Activated B cell treated with CpG ODN at 0.5 μM for 24 hours (primary cell): ENCODE data around the gene VPS50. TPM values are rescaled to one million over a fixed set of nuclear protein-coding genes. Genes with fewer than 3 reads are reported as not detected.

ENCODE experiments used
- ATAC-seq: fragments of 200-7000 bp; cut with Tn5 transposase; one replicate; pipeline ENCODE4 v1.10.0; 2021; ENCODE audit warnings: low read depth, mild to moderate bottlenecking, moderate library complexity
- CTCF ChIA-PET: fragments of 350-600 bp; sonication (Branson Sonifier 250); formaldehyde crosslinking; loops from one replicate; lab custom pipeline; 2021; ENCODE audit warnings: antibody characterized with exemption; lab: Charles Lee
- POLR2A ChIA-PET: fragments of 350-600 bp; sonication (Branson Sonifier 250); formaldehyde crosslinking; loops from one replicate; lab custom pipeline; 2021; ENCODE audit warnings: antibody characterized with exemption; lab: Charles Lee
- DNase-seq: peaks from one replicate; pipeline ENCODE4 v3.0.0; 2022
- H3K27ac Mint-ChIP-seq: one replicate; pipeline ENCODE4 v1.8.0; 2020; ENCODE audit warnings: mixed read lengths
- H3K27me3 Mint-ChIP-seq: one replicate; pipeline ENCODE4 v1.8.0; 2021; ENCODE audit warnings: mixed read lengths
- H3K36me3 Mint-ChIP-seq: one replicate; pipeline ENCODE4 v1.8.0; 2021; ENCODE audit warnings: low read depth, mixed read lengths
- H3K4me1 Mint-ChIP-seq: one replicate; pipeline ENCODE4 v1.8.0; 2021; ENCODE audit warnings: mixed read lengths
- H3K4me3 Mint-ChIP-seq: one replicate; pipeline ENCODE4 v1.8.0; 2020; ENCODE audit warnings: mild to moderate bottlenecking, mixed read lengths
- H3K9me3 Mint-ChIP-seq: one replicate; pipeline ENCODE4 v1.8.0; 2020; ENCODE audit warnings: mixed read lengths
- intact Hi-C: fragments of 100-400 bp; cut with micrococcal nuclease; formaldehyde crosslinking; loops from one replicate; pipeline ENCODE4 v1.15.1; 2024
- total RNA-seq: library from RNA; stranded (reverse); gene quantifications from 2 replicates; pipeline ENCODE4 v1.2.3, GENCODE V29; 2022
- TF ChIP-seq, protein P1 (sequence below): fragments of 200-600 bp; IDR thresholded peaks from one replicate; pipeline ENCODE4 v1.8.0; 2022; ENCODE audit warnings: antibody characterized with exemption, mild to moderate bottlenecking

The VPS50 gene
- total RNA-seq, 1 donor from 2014 or later: 43.7 TPM

DNA sequence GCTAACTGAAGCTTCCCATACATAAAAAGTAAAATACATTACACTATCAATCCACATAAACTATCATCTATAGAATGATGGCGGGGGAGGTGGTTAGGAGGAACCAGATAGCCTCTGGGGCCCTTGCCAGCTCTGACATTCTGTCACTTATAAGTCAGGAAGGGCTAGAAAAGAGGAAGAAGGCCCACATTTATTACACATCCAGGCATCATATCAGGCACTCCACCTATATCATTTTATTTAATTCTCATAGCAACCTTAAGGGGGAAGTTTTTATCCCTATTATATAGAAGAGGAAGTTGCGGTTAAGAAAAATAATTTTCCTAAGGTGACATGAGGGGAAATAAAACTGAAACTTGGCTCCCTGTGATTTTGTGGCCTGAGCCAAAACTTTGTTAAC is 35.8 kb upstream of the VPS50 start:
- peaks cover 8% of the 10 kb centered on the region for H3K4me1 Mint-ChIP-seq
- POLR2A ChIA-PET: no interaction called here
- ATAC-seq (peak; percentile 34), DNase-seq (no peak)
- no peak overlapping the region for H3K4me3 Mint-ChIP-seq
- intact Hi-C loops: no loop called here
- H3K27me3 Mint-ChIP-seq: peaks cover 12% of the 10 kb centered on the region
- no peaks in the 10 kb centered on the region for H3K9me3 Mint-ChIP-seq
- H3K36me3 Mint-ChIP-seq: no peaks in the 10 kb centered on the region
- H3K27ac Mint-ChIP-seq: no peak overlapping the region
- TF ChIP-seq, protein P1, sequence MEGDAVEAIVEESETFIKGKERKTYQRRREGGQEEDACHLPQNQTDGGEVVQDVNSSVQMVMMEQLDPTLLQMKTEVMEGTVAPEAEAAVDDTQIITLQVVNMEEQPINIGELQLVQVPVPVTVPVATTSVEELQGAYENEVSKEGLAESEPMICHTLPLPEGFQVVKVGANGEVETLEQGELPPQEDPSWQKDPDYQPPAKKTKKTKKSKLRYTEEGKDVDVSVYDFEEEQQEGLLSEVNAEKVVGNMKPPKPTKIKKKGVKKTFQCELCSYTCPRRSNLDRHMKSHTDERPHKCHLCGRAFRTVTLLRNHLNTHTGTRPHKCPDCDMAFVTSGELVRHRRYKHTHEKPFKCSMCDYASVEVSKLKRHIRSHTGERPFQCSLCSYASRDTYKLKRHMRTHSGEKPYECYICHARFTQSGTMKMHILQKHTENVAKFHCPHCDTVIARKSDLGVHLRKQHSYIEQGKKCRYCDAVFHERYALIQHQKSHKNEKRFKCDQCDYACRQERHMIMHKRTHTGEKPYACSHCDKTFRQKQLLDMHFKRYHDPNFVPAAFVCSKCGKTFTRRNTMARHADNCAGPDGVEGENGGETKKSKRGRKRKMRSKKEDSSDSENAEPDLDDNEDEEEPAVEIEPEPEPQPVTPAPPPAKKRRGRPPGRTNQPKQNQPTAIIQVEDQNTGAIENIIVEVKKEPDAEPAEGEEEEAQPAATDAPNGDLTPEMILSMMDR: no peak
- CTCF ChIA-PET: no interaction called here

GRCh38 chr7:93198472-93198871 is 33.7 kb upstream of the VPS50 start:
- no peak for ATAC-seq
- TF ChIP-seq, protein P1: no peak
- ChIA-PET POLR2A (no interaction called here), CTCF (no interaction called here)
- intact Hi-C loops: no loop called here
- Mint-ChIP-seq H3K27ac (no peak overlapping the region), H3K4me1 (peaks cover 8% of the 10 kb centered on the region), H3K27me3 (peaks cover 13% of the 10 kb centered on the region), H3K36me3 (no peaks in the 10 kb centered on the region), H3K4me3 (no peak overlapping the region), H3K9me3 (no peaks in the 10 kb centered on the region)
- DNase-seq: no peak

DNA sequence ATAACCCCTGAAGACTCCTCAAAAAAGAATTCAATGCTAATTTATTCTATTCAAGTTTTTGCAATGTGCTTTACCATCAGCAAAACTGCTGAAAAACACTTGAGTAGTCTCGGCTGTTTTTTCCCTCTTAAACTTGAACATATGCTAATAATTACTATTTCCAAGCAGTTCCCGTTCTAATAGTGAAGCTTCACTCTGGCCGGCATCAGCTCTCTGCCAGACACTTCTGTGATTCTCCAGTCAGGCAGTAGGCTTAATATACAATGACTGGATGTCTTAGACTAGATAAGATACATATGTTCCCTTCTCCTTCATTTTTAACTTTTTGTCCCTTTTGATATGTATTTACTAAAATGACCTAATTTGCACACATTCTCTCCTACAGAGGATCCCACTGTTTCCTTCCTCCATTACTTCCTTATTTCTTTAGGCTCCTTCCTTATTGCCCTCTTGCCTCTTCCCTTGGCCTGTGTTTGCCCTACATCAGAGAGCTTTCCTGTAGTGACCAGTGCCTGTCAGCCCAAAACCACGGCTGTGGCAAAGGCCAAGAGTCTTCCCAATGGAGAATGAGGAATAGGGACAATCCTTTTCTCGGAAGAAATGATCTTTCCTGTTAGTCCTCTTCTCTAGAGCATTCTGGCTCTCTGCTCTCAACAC is 29.4 kb upstream of the VPS50 start:
- no peaks in the 10 kb centered on the region for H3K9me3 Mint-ChIP-seq
- no peaks in the 10 kb centered on the region for H3K36me3 Mint-ChIP-seq
- CTCF ChIA-PET: no interaction called here
- intact Hi-C loops: no loop called here
- no peak overlapping the region for H3K27ac Mint-ChIP-seq
- no peak for DNase-seq
- POLR2A ChIA-PET: no interaction called here
- peaks cover 15% of the 10 kb centered on the region for H3K27me3 Mint-ChIP-seq
- ATAC-seq: no peak
- H3K4me3 Mint-ChIP-seq: no peak overlapping the region
- H3K4me1 Mint-ChIP-seq: no peaks in the 10 kb centered on the region
- TF ChIP-seq, protein P1: no peak

DNA sequence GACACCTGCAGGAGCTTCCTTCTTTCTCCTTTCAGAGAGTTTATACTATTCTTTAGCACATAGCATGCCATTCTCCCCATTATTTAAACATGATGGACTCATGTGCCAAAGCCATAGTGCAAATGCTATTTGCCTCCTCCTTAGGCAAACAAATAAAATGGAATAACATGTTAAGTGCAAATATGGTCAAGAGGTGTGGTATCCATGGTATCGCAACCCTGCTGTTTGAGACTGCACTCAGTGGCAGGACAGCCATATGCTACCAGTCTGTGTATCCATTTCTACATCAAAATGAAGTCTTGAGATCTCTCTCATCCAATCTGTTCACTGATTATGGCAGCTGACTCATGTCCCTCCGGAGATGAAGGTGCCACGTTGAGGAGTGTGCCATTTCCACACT is 28.7 kb upstream of the VPS50 start:
- peaks cover 15% of the 10 kb centered on the region for H3K27me3 Mint-ChIP-seq
- no peak for DNase-seq
- no peak overlapping the region for H3K27ac Mint-ChIP-seq
- intact Hi-C loops: no loop called here
- TF ChIP-seq, protein P1: no peak
- H3K4me3 Mint-ChIP-seq: no peak overlapping the region
- no peaks in the 10 kb centered on the region for H3K36me3 Mint-ChIP-seq
- H3K4me1 Mint-ChIP-seq: no peaks in the 10 kb centered on the region
- no peak for ATAC-seq
- CTCF ChIA-PET: no interaction called here
- POLR2A ChIA-PET: no interaction called here
- H3K9me3 Mint-ChIP-seq: no peaks in the 10 kb centered on the region

DNA sequence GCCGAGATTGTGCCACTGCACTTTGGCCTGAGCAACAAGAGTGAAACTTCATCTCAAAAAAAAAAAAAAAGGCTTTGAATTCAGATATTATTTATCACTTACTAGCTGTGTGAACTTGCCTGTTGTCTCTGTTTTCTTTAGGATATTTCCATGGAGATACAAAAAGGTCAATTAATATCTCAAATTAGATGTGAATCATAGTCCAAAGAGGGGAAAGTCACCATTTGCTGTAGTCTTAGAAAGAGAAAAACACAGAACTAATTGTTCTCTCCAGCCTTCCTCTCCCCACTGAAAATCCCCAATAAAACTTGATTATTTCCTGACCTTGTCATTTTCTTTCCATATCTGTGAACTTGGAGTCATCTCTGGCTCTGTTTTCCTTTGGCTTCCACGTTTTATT is 27.1 kb upstream of the VPS50 start:
- ChIA-PET POLR2A (no interaction called here), CTCF (no interaction called here)
- ATAC-seq (no peak), DNase-seq (no peak)
- peaks cover 18% of the 10 kb centered on the region for H3K27me3 Mint-ChIP-seq
- H3K27ac Mint-ChIP-seq: no peak overlapping the region
- H3K9me3 Mint-ChIP-seq: no peaks in the 10 kb centered on the region
- H3K36me3 Mint-ChIP-seq: no peaks in the 10 kb centered on the region
- no peaks in the 10 kb centered on the region for H3K4me1 Mint-ChIP-seq
- no peak overlapping the region for H3K4me3 Mint-ChIP-seq
- TF ChIP-seq, protein P1: no peak
- intact Hi-C loops: no loop called here
